ENCODE data around the gene PTPRG.

Gene PTPRG

GRCh38 chr3:61932499-61932898 is 371.1 kb downstream of the PTPRG start:
- H3K36me3 ChIP-seq (ENCODE audit: control insufficient read depth, low read length) = no peaks in the 10 kb centered on the region
- peaks cover 8% of the 10 kb centered on the region for H3K27me3 ChIP-seq (ENCODE audit: control insufficient read depth, low read length)
- H3K4me2 ChIP-seq (ENCODE audit: low read length) = no peak overlapping the region
- H3K79me2 ChIP-seq (ENCODE audit: control insufficient read depth, low read length) = no peaks in the 10 kb centered on the region
- H3F3A ChIP-seq (ENCODE audit: control insufficient read depth, insufficient read depth) = no peaks in the 10 kb centered on the region
- H3K9me2 ChIP-seq (replicated peaks; ENCODE audit: control insufficient read depth, low read length) = no peaks in the 10 kb centered on the region
- no peak for TF ChIP-seq EZH2phosphoT487 (IDR thresholded peaks at IDR 0.05; ENCODE audit: borderline replicate concordance, low read length)
- no peak for TF ChIP-seq CTCF (IDR thresholded peaks at IDR 0.05; ENCODE audit: low read depth, low read length, poor library complexity, severe bottlenecking)
- no peaks in the 10 kb centered on the region for H4K20me1 ChIP-seq (ENCODE audit: control insufficient read depth, insufficient read depth, low read depth, low read length)
- no peak overlapping the region for H3K4me3 ChIP-seq (ENCODE audit: low read length)
- H3K27ac ChIP-seq (ENCODE audit: low read depth, low read length) = no peak overlapping the region
- H3K9me3 ChIP-seq (ENCODE audit: control insufficient read depth, insufficient read depth, low read length) = no peaks in the 10 kb centered on the region
- no peaks in the 10 kb centered on the region for H3K4me1 ChIP-seq (ENCODE audit: control insufficient read depth, low read length)

GRCh38 chr3:61933798-61934504 is 372.6 kb downstream of the PTPRG start:
- no peaks in the 10 kb centered on the region for H3K9me3 ChIP-seq (ENCODE audit: control insufficient read depth, insufficient read depth, low read length)
- H3K4me2 ChIP-seq (ENCODE audit: low read length) = no peak overlapping the region
- TF ChIP-seq CTCF (IDR thresholded peaks at IDR 0.05; ENCODE audit: low read depth, low read length, poor library complexity, severe bottlenecking) = no peak
- no peak for TF ChIP-seq EZH2phosphoT487 (IDR thresholded peaks at IDR 0.05; ENCODE audit: borderline replicate concordance, low read length)
- no peaks in the 10 kb centered on the region for H3K36me3 ChIP-seq (ENCODE audit: control insufficient read depth, low read length)
- peaks cover 8% of the 10 kb centered on the region for H3K27me3 ChIP-seq (ENCODE audit: control insufficient read depth, low read length)
- H3K9me2 ChIP-seq (replicated peaks; ENCODE audit: control insufficient read depth, low read length) = no peaks in the 10 kb centered on the region
- H4K20me1 ChIP-seq (ENCODE audit: control insufficient read depth, insufficient read depth, low read depth, low read length) = no peaks in the 10 kb centered on the region
- no peaks in the 10 kb centered on the region for H3K79me2 ChIP-seq (ENCODE audit: control insufficient read depth, low read length)
- H3F3A ChIP-seq (ENCODE audit: control insufficient read depth, insufficient read depth) = no peaks in the 10 kb centered on the region
- no peaks in the 10 kb centered on the region for H3K4me1 ChIP-seq (ENCODE audit: control insufficient read depth, low read length)
- no peak overlapping the region for H3K27ac ChIP-seq (ENCODE audit: low read depth, low read length)
- H3K4me3 ChIP-seq (ENCODE audit: low read length) = no peak overlapping the region

GRCh38 chr3:61934505-61934871 is 373.1 kb downstream of the PTPRG start:
- Histone ChIP-seq H3K4me2 (ENCODE audit: low read length) (no peak overlapping the region), H3K36me3 (ENCODE audit: control insufficient read depth, low read length) (no peaks in the 10 kb centered on the region), H3K9me3 (ENCODE audit: control insufficient read depth, insufficient read depth, low read length) (no peaks in the 10 kb centered on the region), H3K27ac (ENCODE audit: low read depth, low read length) (no peak overlapping the region), H3K79me2 (ENCODE audit: control insufficient read depth, low read length) (no peaks in the 10 kb centered on the region), H3F3A (ENCODE audit: control insufficient read depth, insufficient read depth) (no peaks in the 10 kb centered on the region), H3K4me3 (ENCODE audit: low read length) (no peak overlapping the region), H4K20me1 (ENCODE audit: control insufficient read depth, insufficient read depth, low read depth, low read length) (no peaks in the 10 kb centered on the region), H3K4me1 (ENCODE audit: control insufficient read depth, low read length) (no peaks in the 10 kb centered on the region), H3K9me2 (replicated peaks; ENCODE audit: control insufficient read depth, low read length) (no peaks in the 10 kb centered on the region), H3K27me3 (ENCODE audit: control insufficient read depth, low read length) (peaks cover 8% of the 10 kb centered on the region)
- TF ChIP-seq CTCF (IDR thresholded peaks at IDR 0.05; ENCODE audit: low read depth, low read length, poor library complexity, severe bottlenecking) (no peak), EZH2phosphoT487 (IDR thresholded peaks at IDR 0.05; ENCODE audit: borderline replicate concordance, low read length) (no peak)

All from DOHH2 (cell line).